WTC11 (cell line): ENCODE data around the gene CNDP2.

ENCODE experiments used
- MYBL2 ChIP-seq: sonication (generic); formaldehyde crosslinking; IDR thresholded peaks from 2 replicates; pipeline ENCODE4 v1.8.1; 2023; ENCODE audit warnings: mild to moderate bottlenecking, moderate library complexity, missing genetic modification reagents
- USF2 ChIP-seq: sonication (generic); formaldehyde crosslinking; IDR thresholded peaks from 2 replicates; pipeline ENCODE4 v1.8.1; 2023; ENCODE audit warnings: mild to moderate bottlenecking, missing genetic modification reagents, moderate library complexity
- ZBTB21 ChIP-seq: sonication (generic); formaldehyde crosslinking; IDR thresholded peaks from 2 replicates; pipeline ENCODE4 v1.8.1; 2023; ENCODE audit warnings: mild to moderate bottlenecking, missing genetic modification reagents, borderline replicate concordance
- TF ChIP-seq, protein P1 (sequence below): fragments of 200-600 bp; IDR thresholded peaks from 2 replicates; pipeline ENCODE4 v1.8.0; 2022; ENCODE audit warnings: antibody characterized with exemption

GRCh38 chr18:74530584-74530862, 34.4 kb downstream of the CNDP2 start:
- TF ChIP-seq USF2 (CRISPR knock-in tag) (no peak), ZBTB21 (CRISPR knock-in tag) (no peak), MYBL2 (CRISPR knock-in tag) (no peak)
- TF ChIP-seq, protein P1, sequence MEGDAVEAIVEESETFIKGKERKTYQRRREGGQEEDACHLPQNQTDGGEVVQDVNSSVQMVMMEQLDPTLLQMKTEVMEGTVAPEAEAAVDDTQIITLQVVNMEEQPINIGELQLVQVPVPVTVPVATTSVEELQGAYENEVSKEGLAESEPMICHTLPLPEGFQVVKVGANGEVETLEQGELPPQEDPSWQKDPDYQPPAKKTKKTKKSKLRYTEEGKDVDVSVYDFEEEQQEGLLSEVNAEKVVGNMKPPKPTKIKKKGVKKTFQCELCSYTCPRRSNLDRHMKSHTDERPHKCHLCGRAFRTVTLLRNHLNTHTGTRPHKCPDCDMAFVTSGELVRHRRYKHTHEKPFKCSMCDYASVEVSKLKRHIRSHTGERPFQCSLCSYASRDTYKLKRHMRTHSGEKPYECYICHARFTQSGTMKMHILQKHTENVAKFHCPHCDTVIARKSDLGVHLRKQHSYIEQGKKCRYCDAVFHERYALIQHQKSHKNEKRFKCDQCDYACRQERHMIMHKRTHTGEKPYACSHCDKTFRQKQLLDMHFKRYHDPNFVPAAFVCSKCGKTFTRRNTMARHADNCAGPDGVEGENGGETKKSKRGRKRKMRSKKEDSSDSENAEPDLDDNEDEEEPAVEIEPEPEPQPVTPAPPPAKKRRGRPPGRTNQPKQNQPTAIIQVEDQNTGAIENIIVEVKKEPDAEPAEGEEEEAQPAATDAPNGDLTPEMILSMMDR = no peak
